RKO (cell line): ENCODE results near the gene RALGAPA2.
"Not testable (repeated sequence)": the region's sequence is repeated elsewhere in the genome, so short reads cannot be mapped to it uniquely, and the experiment has no call there.

Experiments
- DNase-seq: peaks from one replicate; pipeline ENCODE4 v3.0.0-alpha.2; 2016; ENCODE audit warnings: low spot score

RALGAPA2 gene

DNA sequence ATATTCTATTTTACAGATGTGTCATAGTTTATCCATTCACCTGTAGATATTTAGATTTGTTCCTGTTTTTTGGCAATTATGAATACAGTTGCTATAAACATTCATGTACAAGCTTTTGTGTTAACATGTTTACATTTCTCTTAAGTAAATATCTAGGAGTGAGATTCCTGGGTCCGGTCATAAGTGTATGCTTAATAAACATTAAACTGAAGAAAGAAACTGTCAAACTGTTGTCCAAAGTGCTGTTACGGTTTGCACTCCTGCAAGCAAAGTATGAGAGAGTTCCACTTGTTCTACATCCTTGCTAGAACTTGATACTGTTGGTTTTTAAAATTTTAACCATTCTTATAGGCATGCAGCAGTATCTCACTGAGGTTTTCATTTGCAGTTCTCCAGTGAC lies 138.6 kb downstream of the RALGAPA2 start:
- DNase-seq, result no peak

GRCh38 chr20:20571068-20571780 lies 141.2 kb downstream of the RALGAPA2 start:
- DNase-seq, result no peak

DNA sequence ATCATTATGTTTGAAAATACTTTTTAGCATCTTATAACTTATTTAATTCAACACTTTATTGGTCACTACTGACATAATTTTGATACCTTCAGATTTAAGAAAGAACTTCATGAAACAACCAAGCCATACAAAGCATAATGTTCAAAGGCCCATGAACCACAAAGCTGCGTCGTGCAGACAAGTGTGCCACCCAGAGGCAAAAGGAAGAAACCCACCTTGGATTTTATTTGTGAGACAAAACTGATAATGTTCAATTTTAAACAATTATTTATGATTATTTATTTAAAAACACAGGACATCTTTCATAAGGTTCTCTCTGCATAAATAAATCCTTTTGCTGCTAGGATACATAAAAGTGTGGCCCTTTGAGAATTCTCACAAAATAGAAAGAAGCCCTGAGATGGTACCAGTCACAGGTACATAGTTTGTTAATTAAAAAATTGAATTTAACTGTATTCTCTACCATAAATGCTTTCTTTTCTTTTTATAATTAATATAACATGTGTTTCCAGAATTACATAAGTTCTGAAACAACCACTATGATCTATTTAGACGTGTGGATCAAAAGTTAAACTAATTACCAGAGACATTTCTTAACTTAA lies 143.7 kb downstream of the RALGAPA2 start:
- peak; percentile 73 for DNase-seq

GRCh38 chr20:20567712-20568111 lies 144.7 kb downstream of the RALGAPA2 start:
- DNase-seq, result no peak

DNA sequence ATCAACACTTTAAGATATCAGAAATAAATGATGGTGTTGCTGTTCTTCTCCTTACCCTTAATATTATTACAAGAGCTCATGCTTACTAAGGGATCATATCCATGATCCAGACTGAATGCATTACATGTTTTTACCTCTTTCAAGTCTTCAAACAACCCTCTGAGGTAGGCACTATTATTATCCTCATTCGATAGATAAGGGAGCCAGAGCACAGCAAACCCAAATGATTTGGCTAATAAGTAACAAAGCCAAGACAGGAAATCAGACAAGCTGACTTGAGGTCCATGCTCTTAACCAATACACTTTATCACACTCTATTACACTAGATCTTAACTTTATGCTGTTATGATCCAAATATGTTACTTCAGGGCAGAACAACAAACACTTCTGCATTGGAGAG lies 145.9 kb downstream of the RALGAPA2 start:
- no peak for DNase-seq

DNA sequence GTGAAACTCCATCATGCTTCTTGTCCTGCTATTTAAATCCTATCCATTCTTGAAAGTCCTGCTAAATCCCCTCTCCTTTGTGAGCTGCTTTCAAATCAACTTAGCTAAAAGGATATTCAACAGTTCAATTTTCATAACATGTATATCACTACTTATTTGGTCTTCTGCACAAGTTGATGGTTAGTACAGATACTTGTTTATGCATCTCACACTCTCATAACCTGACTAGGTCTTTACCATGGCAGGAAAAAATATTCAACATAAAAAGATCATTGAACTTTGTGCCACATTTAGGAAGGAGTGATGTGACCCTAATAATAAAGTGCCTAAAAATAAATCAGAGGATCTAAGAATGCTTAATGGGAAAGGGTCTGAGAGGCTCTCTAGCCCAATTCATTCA lies 148.2 kb downstream of the RALGAPA2 start:
- DNase-seq, result no peak

DNA sequence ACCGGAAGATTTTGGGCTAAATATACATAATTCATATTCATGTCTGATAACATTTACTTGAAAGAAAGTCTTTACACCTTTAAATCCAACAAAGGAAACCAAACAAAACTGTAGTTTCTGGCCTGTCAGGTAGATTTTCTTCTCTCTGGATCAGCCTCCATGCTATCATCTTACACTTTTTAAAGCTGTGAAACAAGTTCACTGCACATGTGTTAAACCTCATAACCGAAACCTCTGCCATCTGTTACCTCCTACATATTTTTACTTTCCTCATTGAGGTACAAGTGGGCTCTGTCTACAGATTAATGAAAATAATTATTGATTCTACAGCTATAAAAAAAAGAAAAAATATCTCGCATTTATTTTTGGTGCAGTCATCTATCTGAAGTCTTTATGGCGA lies 149.9 kb downstream of the RALGAPA2 start:
- DNase-seq, result no peak

DNA sequence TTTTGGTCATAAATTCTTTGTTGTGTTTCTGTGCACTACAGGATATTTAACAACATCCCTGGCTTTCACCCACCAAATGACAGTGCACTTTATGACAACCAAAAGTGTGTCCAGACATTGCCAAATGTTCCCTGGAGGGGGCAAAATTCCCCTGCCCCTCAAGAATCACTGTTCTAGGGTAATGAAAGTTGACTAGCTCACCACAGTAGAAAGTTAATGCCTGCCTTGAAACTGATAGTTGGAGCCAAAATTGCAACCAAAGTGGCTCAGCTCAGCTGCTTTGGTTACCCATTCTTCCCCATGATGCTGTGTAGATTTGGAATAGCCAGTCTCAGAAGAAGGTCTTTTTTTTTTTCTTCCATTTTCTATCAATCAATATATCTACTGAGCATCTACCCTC lies 150.6 kb downstream of the RALGAPA2 start:
- no peak for DNase-seq

- no peak for DNase-seq
Observed at GRCh38 chr20:20561172-20561571, 151.3 kb downstream of the RALGAPA2 start.

DNA sequence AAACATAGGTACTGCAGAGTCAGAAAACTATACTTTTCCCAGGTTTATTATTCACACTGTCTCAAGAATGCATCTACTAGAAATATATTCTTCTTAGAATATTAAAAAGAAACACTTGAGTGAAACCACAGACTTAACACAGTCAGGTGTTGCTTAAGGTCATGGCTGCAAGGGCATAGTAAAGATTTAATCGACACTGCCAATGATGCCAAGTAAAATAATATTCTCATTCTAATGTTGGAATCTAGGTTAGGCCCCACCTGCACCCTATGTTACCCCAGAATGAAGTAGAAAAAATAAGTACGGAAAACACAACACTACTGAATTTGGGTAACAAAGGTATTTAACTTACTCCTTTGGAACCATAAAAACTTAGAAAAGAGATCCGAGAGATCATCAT lies 155.0 kb downstream of the RALGAPA2 start:
- DNase-seq, result no peak

- no peak for DNase-seq
Observed at GRCh38 chr20:20555838-20556237, 156.6 kb downstream of the RALGAPA2 start.

DNA sequence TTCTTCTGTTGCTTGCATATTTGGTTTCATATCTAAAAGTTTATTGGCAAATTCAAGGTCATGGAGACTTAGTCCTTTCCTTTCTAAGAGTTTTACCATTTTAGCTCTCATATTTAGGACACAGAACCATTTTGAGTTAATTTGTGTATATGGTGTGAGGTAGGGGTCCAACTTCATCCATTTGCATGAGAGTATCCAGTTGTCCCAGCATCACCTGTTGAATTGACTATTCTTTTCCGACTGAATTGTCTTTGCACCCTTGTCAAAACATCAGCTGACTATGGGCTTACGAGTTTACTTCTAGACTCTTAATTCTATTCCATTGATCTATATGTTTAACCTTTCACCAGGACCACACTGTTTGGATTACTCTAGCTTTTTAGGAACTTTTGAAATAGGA lies 157.5 kb downstream of the RALGAPA2 start:
- DNase-seq, result no peak

DNA sequence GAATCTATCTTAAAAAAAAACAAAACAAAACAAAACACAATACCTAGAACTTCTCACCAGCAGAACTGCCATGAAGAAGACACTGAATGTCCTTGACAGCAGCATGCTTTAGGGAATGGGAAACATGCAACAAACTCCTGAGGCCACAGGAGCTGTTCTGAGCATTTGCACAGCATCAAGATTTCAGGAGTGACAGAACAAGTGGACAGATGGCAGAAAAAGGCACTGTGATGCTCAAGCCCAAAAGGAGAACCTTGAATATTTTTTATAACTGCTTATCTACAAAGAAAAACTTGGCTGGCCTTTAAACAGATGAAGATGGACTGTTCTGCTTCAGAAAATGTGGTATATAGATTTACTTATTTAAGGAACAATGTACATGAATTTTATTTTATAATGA lies 158.9 kb downstream of the RALGAPA2 start:
- no peak for DNase-seq

DNA sequence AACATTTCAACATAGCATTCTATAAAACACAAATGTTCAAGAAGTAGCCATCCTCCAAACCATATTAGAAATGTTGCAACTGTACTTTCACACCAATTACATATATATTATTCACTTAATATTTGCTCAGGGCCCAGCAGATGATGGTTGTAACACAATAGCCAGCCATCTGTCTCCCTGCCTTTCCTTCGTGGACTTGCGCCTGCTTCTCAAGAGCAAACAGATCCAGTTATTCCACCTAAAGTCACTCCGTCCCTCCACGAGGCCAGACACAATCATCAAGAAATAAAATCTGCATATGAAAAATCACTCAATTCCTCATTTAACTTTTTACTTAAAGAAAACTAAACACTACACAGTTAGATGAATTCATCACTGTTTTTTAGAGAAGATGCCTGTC lies 160.4 kb downstream of the RALGAPA2 start:
- no peak for DNase-seq

- DNase-seq, result no peak
Observed at GRCh38 chr20:20551409-20551808, 161.0 kb downstream of the RALGAPA2 start.

GRCh38 chr20:20549704-20550103 lies 162.7 kb downstream of the RALGAPA2 start:
- DNase-seq, result peak; percentile 80

DNA sequence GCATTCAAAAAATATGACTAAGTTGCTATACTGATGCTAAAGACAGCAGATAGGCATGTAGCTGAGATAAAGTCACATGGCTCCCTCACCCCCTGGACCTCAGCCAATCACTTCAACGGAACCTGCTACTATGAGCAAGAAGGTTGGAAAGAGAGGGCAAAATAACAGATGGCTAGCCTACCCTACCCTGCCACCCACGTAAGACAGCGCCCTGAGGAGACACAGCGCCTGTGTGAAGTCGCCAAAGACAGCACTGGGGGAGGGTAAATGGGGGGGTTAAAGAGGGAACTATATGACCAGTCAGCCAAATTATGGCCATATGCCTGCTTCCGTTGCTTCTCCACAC lies 163.2 kb downstream of the RALGAPA2 start:
- no peak for DNase-seq

DNA sequence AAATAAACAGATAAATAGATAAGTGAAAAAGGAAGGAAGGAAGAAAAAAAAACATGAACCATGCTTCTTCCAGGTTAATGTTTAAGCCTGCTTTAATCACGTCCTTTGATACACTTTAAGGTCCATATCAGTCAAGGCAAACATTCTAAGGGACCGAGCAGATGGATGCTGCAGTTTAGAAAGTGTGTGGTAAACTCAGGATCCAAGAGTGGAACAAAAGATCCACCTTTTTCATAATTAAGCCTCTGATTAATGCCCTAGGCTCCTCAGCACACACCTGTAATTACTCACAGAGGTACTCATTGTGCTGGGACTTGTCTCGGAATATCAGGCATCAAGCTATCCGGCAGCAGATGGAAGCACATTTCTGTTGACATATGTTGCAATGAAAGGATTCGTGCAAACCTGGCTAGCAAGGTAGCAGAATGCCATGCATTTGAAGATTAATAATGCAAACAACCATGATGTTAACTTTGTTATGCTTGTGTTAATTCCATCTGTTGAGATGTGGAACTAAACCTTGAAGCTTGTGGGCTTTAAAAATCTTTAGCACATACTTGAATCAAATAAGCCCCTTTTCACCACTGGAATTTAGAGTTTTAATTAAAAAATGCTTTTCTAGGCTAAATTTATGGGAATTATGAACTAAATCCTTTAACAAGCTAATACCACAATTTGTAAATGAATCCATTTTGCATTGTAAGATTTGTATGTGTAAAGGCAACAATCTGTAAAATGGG lies 163.7 kb downstream of the RALGAPA2 start:
- DNase-seq, result no peak

GRCh38 chr20:20547876-20548266 lies 164.6 kb downstream of the RALGAPA2 start:
- no peak for DNase-seq

DNA sequence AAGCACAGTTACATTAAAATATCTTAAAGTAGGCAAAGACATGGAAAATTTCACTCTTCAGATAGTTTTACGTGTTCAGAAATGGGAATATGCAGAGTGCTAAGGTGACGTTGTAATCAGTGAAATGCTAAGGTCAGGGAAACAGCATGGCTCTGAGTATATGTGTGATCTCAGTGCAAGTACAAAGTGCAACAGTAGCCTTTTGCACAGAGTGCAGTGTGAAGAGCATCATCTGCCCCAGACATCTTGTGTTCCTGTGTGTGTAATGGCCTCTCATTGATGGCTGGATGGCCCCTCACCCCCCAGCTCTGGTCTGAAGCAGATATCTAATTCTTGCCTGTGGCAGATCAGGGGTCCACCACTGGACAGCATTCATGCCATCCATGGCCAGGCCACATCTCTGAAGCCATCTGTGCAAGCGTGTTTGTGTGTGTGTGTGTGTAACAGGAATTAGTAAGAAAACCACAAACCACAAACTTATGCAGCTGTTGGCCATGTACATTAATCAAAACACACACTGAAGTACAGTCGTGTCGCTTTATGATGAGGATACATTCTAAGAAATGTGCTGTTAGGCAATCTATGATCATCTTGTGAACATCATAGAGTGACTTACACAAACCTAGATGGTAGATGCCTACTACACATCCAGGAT lies 165.1 kb downstream of the RALGAPA2 start:
- DNase-seq, result peak; percentile 9

- no peak for DNase-seq
Observed at GRCh38 chr20:20546402-20546801, 166.0 kb downstream of the RALGAPA2 start.

DNA sequence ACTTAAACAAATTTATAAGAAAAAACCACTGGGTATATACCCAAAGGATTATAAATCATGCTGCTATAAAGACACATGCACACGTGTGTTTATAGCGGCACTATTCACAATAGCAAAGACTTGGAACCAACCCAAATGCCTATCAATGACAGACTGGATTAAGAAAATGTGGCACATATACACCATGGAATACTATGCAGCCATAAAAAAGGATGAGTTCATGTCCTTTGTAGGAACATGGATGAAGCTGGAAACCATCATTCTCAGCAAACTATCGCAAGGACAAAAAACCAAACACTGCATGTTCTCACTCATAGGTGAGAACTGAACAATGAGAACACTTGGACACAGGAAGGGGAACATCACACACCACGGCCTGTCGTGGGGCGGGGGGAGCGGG lies 169.1 kb downstream of the RALGAPA2 start:
- not testable (repeated sequence) for DNase-seq
